ENCODE measurements around the gene EHD4. TPM values are rescaled to one million over a fixed set of nuclear protein-coding genes. Genes with fewer than 3 reads are reported as not detected.

The EHD4 gene
- total RNA-seq, 1 experiment from 2014 or later: 20.2 TPM

- no peak overlapping the region for H3K27ac Mint-ChIP-seq (ENCODE audit: unreplicated experiment)
- H3K27me3 Mint-ChIP-seq (ENCODE audit: unreplicated experiment): no peaks in the 10 kb centered on the region
- H3K9me3 Mint-ChIP-seq (ENCODE audit: low read depth, unreplicated experiment): no peaks in the 10 kb centered on the region
- no peaks in the 10 kb centered on the region for H3K4me1 Mint-ChIP-seq (ENCODE audit: low read depth, unreplicated experiment)
- intact Hi-C loops (cut with micrococcal nuclease; ENCODE audit: unreplicated experiment): no loop called here
- no peaks in the 10 kb centered on the region for H3K36me3 Mint-ChIP-seq (ENCODE audit: insufficient read depth, unreplicated experiment)
- no peak overlapping the region for H3K4me3 Mint-ChIP-seq (ENCODE audit: low read depth, unreplicated experiment)
- CTCF ChIA-PET: interaction anchor here (0.7 kb wide), 1 partner anchor 88 kb away, joined by 3 read pairs; no protein-coding TSS in a partner anchor
- no peak for TF ChIP-seq CTCF (IDR thresholded peaks at IDR 0.05; ENCODE audit: unreplicated experiment)
- no peak for DNase-seq
- no TSS peak for BruUV-seq (replicated peaks)
Measured at GRCh38 chr15:41997845-41998244, 25.5 kb upstream of the EHD4 start.

GRCh38 chr15:41996921-41997592 lies 24.7 kb upstream of the EHD4 start:
- Mint-ChIP-seq H3K4me1 (ENCODE audit: low read depth, unreplicated experiment) (no peaks in the 10 kb centered on the region), H3K27me3 (ENCODE audit: unreplicated experiment) (no peaks in the 10 kb centered on the region), H3K4me3 (ENCODE audit: low read depth, unreplicated experiment) (no peak overlapping the region), H3K36me3 (ENCODE audit: insufficient read depth, unreplicated experiment) (no peaks in the 10 kb centered on the region), H3K27ac (ENCODE audit: unreplicated experiment) (no peak overlapping the region), H3K9me3 (ENCODE audit: low read depth, unreplicated experiment) (no peaks in the 10 kb centered on the region)
- DNase-seq: no peak
- CTCF ChIA-PET: interaction anchor here (0.7 kb wide), 1 partner anchor 88 kb away, joined by 3 read pairs; no protein-coding TSS in a partner anchor
- TF ChIP-seq CTCF (IDR thresholded peaks at IDR 0.05; ENCODE audit: unreplicated experiment): no peak
- no TSS peak for BruUV-seq (replicated peaks)
- intact Hi-C loops (cut with micrococcal nuclease; ENCODE audit: unreplicated experiment): no loop called here

- CTCF ChIA-PET: no interaction called here
- TF ChIP-seq CTCF (IDR thresholded peaks at IDR 0.05; ENCODE audit: unreplicated experiment): no peak
- intact Hi-C loops (cut with micrococcal nuclease; ENCODE audit: unreplicated experiment): no loop called here
- Mint-ChIP-seq H3K9me3 (ENCODE audit: low read depth, unreplicated experiment) (no peaks in the 10 kb centered on the region), H3K4me3 (ENCODE audit: low read depth, unreplicated experiment) (no peak overlapping the region), H3K36me3 (ENCODE audit: insufficient read depth, unreplicated experiment) (no peaks in the 10 kb centered on the region), H3K27ac (ENCODE audit: unreplicated experiment) (no peak overlapping the region), H3K4me1 (ENCODE audit: low read depth, unreplicated experiment) (no peaks in the 10 kb centered on the region), H3K27me3 (ENCODE audit: unreplicated experiment) (no peaks in the 10 kb centered on the region)
- no peak for DNase-seq
- no TSS peak for BruUV-seq (replicated peaks)
Measured at GRCh38 chr15:41996376-41996775, 24.0 kb upstream of the EHD4 start.

GRCh38 chr15:41995476-41995855 lies 23.1 kb upstream of the EHD4 start:
- no peak overlapping the region for H3K4me3 Mint-ChIP-seq (ENCODE audit: low read depth, unreplicated experiment)
- CTCF ChIA-PET: interaction anchor here (0.9 kb wide), 1 partner anchor 62 kb away, joined by 4 read pairs; no protein-coding TSS in a partner anchor
- no peaks in the 10 kb centered on the region for H3K4me1 Mint-ChIP-seq (ENCODE audit: low read depth, unreplicated experiment)

More at GRCh38 chr15:41995476-41995855, 23.1 kb upstream of the EHD4 start:
- BruUV-seq (replicated peaks): no TSS peak
- Mint-ChIP-seq H3K9me3 (ENCODE audit: low read depth, unreplicated experiment) (no peaks in the 10 kb centered on the region), H3K27ac (ENCODE audit: unreplicated experiment) (no peak overlapping the region), H3K36me3 (ENCODE audit: insufficient read depth, unreplicated experiment) (no peaks in the 10 kb centered on the region), H3K27me3 (ENCODE audit: unreplicated experiment) (no peaks in the 10 kb centered on the region)
- intact Hi-C loops (cut with micrococcal nuclease; ENCODE audit: unreplicated experiment): no loop called here
- no peak for TF ChIP-seq CTCF (IDR thresholded peaks at IDR 0.05; ENCODE audit: unreplicated experiment)
- DNase-seq: no peak

Measured in Calu3 (cell line).